ENCODE measurements around the gene GOLGB1.

The GOLGB1 gene

DNA sequence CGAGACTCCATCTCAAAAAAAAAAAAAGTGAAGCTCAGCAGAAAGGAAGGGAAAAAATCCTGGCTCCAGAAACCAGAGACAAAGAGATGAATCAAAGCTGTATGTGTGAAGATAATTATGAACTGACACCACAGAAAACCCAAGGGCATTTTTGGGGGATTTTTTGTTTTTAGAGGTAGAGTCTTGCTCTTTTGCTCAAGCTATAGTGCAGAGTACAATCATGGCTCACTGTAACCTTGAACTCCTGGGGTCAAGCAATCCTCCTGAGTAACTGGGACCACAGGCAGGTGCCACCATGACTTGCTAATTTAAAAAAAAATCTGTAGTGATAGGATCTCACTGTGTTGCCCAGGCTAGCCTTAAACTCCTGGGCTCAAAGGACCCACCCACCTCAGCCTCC is 111.6 kb downstream of the GOLGB1 start:
- TF ChIP-seq ISL1 (CRISPR knock-in tag; IDR thresholded peaks at IDR 0.05) (no peak), CSDC2 (CRISPR knock-in tag; IDR thresholded peaks at IDR 0.05) (no peak), TOX (CRISPR knock-in tag; IDR thresholded peaks at IDR 0.05; ENCODE audit: borderline replicate concordance) (no peak), OSR1 (CRISPR knock-in tag; IDR thresholded peaks at IDR 0.05) (no peak), ZFP30 (CRISPR knock-in tag; IDR thresholded peaks at IDR 0.05) (no peak), SNAI2 (CRISPR knock-in tag; IDR thresholded peaks at IDR 0.05) (no peak), ARNTL (CRISPR knock-in tag; IDR thresholded peaks at IDR 0.05; ENCODE audit: borderline replicate concordance, low read depth) (no peak), GLIS3 (CRISPR knock-in tag; IDR thresholded peaks at IDR 0.05) (no peak), ZNF8 (CRISPR knock-in tag; IDR thresholded peaks at IDR 0.05) (no peak), RARB (CRISPR knock-in tag; IDR thresholded peaks at IDR 0.05) (no peak), BACH2 (CRISPR knock-in tag; IDR thresholded peaks at IDR 0.05; ENCODE audit: borderline replicate concordance) (no peak), ZC3H10 (CRISPR knock-in tag; IDR thresholded peaks at IDR 0.05) (no peak)
- TF ChIP-seq, protein P1, sequence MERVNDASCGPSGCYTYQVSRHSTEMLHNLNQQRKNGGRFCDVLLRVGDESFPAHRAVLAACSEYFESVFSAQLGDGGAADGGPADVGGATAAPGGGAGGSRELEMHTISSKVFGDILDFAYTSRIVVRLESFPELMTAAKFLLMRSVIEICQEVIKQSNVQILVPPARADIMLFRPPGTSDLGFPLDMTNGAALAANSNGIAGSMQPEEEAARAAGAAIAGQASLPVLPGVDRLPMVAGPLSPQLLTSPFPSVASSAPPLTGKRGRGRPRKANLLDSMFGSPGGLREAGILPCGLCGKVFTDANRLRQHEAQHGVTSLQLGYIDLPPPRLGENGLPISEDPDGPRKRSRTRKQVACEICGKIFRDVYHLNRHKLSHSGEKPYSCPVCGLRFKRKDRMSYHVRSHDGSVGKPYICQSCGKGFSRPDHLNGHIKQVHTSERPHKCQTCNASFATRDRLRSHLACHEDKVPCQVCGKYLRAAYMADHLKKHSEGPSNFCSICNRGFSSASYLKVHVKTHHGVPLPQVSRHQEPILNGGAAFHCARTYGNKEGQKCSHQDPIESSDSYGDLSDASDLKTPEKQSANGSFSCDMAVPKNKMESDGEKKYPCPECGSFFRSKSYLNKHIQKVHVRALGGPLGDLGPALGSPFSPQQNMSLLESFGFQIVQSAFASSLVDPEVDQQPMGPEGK (CRISPR knock-in tag; IDR thresholded peaks at IDR 0.05; ENCODE audit: borderline replicate concordance): no peak
- TF ChIP-seq, protein P2, sequence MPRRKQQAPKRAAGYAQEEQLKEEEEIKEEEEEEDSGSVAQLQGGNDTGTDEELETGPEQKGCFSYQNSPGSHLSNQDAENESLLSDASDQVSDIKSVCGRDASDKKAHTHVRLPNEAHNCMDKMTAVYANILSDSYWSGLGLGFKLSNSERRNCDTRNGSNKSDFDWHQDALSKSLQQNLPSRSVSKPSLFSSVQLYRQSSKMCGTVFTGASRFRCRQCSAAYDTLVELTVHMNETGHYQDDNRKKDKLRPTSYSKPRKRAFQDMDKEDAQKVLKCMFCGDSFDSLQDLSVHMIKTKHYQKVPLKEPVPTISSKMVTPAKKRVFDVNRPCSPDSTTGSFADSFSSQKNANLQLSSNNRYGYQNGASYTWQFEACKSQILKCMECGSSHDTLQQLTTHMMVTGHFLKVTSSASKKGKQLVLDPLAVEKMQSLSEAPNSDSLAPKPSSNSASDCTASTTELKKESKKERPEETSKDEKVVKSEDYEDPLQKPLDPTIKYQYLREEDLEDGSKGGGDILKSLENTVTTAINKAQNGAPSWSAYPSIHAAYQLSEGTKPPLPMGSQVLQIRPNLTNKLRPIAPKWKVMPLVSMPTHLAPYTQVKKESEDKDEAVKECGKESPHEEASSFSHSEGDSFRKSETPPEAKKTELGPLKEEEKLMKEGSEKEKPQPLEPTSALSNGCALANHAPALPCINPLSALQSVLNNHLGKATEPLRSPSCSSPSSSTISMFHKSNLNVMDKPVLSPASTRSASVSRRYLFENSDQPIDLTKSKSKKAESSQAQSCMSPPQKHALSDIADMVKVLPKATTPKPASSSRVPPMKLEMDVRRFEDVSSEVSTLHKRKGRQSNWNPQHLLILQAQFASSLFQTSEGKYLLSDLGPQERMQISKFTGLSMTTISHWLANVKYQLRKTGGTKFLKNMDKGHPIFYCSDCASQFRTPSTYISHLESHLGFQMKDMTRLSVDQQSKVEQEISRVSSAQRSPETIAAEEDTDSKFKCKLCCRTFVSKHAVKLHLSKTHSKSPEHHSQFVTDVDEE (CRISPR knock-in tag; IDR thresholded peaks at IDR 0.05): no peak
- no peak for ATAC-seq

DNA sequence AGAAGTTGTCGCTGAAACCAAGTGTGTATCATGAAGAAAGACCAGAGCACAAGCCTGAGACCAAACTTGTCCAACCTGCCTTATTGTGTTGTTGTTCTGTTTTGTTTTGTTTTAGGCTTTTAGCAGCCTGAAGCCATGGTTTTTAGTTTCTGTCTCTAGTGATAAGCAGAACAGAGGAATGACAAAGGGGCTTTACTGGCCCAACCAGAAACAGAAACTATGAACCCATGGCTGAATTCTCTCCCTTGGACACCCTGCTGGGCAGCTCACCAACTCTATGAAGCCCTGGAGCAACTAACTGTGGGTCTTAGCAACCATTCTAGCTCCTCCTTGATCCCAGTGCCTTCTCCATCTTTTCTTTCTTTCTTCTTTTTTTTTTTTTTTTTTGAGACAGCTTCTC is 119.2 kb downstream of the GOLGB1 start:
- no peak for ATAC-seq

DNA sequence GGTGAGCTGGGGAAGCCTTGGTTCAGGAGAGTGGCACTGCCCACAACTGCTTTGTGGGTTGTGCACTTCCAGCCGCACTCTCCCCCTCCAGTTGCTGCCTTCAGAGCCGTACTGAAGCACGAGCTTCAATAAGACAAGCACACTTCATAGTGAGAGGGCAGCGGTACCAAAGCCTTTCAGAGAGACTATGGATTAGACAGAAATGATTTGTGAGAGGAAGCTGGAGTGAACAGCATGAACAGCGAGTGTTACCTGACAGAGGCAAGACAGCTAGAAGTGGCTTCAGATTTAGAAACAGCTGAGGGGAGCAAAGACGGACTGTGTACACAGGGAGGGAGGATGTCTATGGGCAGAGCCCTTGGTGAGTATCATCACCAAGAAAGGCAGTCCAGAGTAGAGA is 119.9 kb downstream of the GOLGB1 start:
- no peak for ATAC-seq
- TF ChIP-seq TCF4 (CRISPR knock-in tag; IDR thresholded peaks at IDR 0.05; ENCODE audit: borderline replicate concordance): no peak
- TF ChIP-seq ZFP3 (CRISPR knock-in tag; IDR thresholded peaks at IDR 0.05): no peak
- TF ChIP-seq, protein P3, sequence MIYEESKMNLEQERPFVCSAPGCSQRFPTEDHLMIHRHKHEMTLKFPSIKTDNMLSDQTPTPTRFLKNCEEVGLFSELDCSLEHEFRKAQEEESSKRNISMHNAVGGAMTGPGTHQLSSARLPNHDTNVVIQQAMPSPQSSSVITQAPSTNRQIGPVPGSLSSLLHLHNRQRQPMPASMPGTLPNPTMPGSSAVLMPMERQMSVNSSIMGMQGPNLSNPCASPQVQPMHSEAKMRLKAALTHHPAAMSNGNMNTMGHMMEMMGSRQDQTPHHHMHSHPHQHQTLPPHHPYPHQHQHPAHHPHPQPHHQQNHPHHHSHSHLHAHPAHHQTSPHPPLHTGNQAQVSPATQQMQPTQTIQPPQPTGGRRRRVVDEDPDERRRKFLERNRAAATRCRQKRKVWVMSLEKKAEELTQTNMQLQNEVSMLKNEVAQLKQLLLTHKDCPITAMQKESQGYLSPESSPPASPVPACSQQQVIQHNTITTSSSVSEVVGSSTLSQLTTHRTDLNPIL (CRISPR knock-in tag; IDR thresholded peaks at IDR 0.05; ENCODE audit: low read depth): no peak
- no peak for TF ChIP-seq RARB (CRISPR knock-in tag; IDR thresholded peaks at IDR 0.05)
- no peak for TF ChIP-seq ARNTL (CRISPR knock-in tag; IDR thresholded peaks at IDR 0.05; ENCODE audit: borderline replicate concordance, low read depth)
- TF ChIP-seq ZNF70 (CRISPR knock-in tag; IDR thresholded peaks at IDR 0.05): no peak
- TF ChIP-seq ESRRG (CRISPR knock-in tag; IDR thresholded peaks at IDR 0.05): no peak
- TF ChIP-seq, protein P2 (CRISPR knock-in tag; IDR thresholded peaks at IDR 0.05): no peak

More for the DNA sequence above, 119.2 kb downstream of the GOLGB1 start:
- TF ChIP-seq PPARA (CRISPR knock-in tag; IDR thresholded peaks at IDR 0.05; ENCODE audit: borderline replicate concordance) (no peak), ZFP3 (CRISPR knock-in tag; IDR thresholded peaks at IDR 0.05) (no peak), CSDC2 (CRISPR knock-in tag; IDR thresholded peaks at IDR 0.05) (no peak), OSR1 (CRISPR knock-in tag; IDR thresholded peaks at IDR 0.05) (no peak)

DNA sequence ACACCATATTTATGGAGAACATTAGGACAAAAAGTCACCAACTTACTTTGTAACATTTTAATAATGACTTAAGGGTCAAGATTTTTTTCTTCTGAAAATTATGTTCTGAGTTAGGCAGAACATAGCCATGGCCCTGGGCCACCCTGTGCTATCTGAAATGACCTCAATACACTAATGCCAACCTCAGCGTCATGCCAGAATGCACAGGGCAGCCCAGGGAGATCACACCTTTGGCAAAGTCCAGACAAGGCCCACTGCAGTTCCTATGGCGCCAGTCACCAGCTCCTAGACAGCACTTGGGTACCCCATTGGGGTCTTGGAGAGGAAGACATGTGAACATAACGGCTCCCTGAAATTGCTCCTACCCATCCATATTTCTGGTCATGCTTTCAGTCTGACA is 121.9 kb downstream of the GOLGB1 start:
- TF ChIP-seq, protein P3 (CRISPR knock-in tag; IDR thresholded peaks at IDR 0.05; ENCODE audit: low read depth): no peak
- no peak for TF ChIP-seq PPARA (CRISPR knock-in tag; IDR thresholded peaks at IDR 0.05; ENCODE audit: borderline replicate concordance)
- no peak for TF ChIP-seq OSR1 (CRISPR knock-in tag; IDR thresholded peaks at IDR 0.05)
- TF ChIP-seq ZFP30 (CRISPR knock-in tag; IDR thresholded peaks at IDR 0.05): no peak
- no peak for TF ChIP-seq BACH2 (CRISPR knock-in tag; IDR thresholded peaks at IDR 0.05; ENCODE audit: borderline replicate concordance)
- TF ChIP-seq TCF4 (CRISPR knock-in tag; IDR thresholded peaks at IDR 0.05; ENCODE audit: borderline replicate concordance): no peak
- no peak for TF ChIP-seq ZNF8 (CRISPR knock-in tag; IDR thresholded peaks at IDR 0.05)
- TF ChIP-seq, protein P4, sequence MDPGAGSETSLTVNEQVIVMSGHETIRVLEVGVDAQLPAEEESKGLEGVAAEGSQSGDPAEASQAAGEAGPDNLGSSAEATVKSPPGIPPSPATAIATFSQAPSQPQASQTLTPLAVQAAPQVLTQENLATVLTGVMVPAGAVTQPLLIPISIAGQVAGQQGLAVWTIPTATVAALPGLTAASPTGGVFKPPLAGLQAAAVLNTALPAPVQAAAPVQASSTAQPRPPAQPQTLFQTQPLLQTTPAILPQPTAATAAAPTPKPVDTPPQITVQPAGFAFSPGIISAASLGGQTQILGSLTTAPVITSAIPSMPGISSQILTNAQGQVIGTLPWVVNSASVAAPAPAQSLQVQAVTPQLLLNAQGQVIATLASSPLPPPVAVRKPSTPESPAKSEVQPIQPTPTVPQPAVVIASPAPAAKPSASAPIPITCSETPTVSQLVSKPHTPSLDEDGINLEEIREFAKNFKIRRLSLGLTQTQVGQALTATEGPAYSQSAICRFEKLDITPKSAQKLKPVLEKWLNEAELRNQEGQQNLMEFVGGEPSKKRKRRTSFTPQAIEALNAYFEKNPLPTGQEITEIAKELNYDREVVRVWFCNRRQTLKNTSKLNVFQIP (CRISPR knock-in tag; IDR thresholded peaks at IDR 0.05; ENCODE audit: borderline replicate concordance, low read depth): no peak
- TF ChIP-seq ZNF70 (CRISPR knock-in tag; IDR thresholded peaks at IDR 0.05): no peak
- no peak for TF ChIP-seq ESRRG (CRISPR knock-in tag; IDR thresholded peaks at IDR 0.05)
- TF ChIP-seq, protein P5, sequence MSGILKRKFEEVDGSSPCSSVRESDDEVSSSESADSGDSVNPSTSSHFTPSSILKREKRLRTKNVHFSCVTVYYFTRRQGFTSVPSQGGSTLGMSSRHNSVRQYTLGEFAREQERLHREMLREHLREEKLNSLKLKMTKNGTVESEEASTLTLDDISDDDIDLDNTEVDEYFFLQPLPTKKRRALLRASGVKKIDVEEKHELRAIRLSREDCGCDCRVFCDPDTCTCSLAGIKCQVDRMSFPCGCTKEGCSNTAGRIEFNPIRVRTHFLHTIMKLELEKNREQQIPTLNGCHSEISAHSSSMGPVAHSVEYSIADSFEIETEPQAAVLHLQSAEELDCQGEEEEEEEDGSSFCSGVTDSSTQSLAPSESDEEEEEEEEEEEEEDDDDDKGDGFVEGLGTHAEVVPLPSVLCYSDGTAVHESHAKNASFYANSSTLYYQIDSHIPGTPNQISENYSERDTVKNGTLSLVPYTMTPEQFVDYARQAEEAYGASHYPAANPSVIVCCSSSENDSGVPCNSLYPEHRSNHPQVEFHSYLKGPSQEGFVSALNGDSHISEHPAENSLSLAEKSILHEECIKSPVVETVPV (CRISPR knock-in tag; IDR thresholded peaks at IDR 0.05): no peak
- no peak for ATAC-seq
